ENCODE measurements around the gene AP5M1. TPM values are rescaled to one million over a fixed set of nuclear protein-coding genes. Genes with fewer than 3 reads are reported as not detected.

Gene AP5M1
- total and polyA plus RNA-seq, 2 of the 4 experiments (the other 2 are of a cell fraction) = 16.1 to 28.3 TPM

GRCh38 chr14:57314396-57315089, 45.8 kb downstream of the AP5M1 start:
- TF ChIP-seq RCOR1 (IDR thresholded peaks at IDR 0.05; ENCODE audit: insufficient replicate concordance, low read length) (no peak), RAD21 (IDR thresholded peaks at IDR 0.05; ENCODE audit: low read length) (no peak), BHLHE40 (IDR thresholded peaks at IDR 0.05; ENCODE audit: low read depth, low read length) (no peak), CHD1 (IDR thresholded peaks at IDR 0.05; ENCODE audit: low read depth, low read length) (no peak), MAZ (IDR thresholded peaks at IDR 0.05; ENCODE audit: borderline replicate concordance, low read depth, low read length) (no peak), FOS (IDR thresholded peaks at IDR 0.05; ENCODE audit: low read depth, low read length) (no peak), MXI1 (IDR thresholded peaks at IDR 0.05; ENCODE audit: borderline replicate concordance, low read depth, low read length) (no peak), POLR2A (IDR thresholded peaks at IDR 0.05; ENCODE audit: low read depth, low read length) (no peak), CTCF (conservative IDR thresholded peaks at IDR 0.05; ENCODE audit: low read depth, low read length) (no peak), SMC3 (IDR thresholded peaks at IDR 0.05; ENCODE audit: low read depth, low read length) (no peak), RFX5 (IDR thresholded peaks at IDR 0.05; ENCODE audit: low read depth, low read length) (no peak), CEBPB (IDR thresholded peaks at IDR 0.05; ENCODE audit: low read depth, low read length) (no peak), NFE2L2 (IDR thresholded peaks at IDR 0.05; ENCODE audit: low read depth, low read length) (no peak)
- TF ChIP-seq, protein P1, sequence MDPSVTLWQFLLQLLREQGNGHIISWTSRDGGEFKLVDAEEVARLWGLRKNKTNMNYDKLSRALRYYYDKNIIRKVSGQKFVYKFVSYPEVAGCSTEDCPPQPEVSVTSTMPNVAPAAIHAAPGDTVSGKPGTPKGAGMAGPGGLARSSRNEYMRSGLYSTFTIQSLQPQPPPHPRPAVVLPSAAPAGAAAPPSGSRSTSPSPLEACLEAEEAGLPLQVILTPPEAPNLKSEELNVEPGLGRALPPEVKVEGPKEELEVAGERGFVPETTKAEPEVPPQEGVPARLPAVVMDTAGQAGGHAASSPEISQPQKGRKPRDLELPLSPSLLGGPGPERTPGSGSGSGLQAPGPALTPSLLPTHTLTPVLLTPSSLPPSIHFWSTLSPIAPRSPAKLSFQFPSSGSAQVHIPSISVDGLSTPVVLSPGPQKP (IDR thresholded peaks at IDR 0.05; ENCODE audit: borderline replicate concordance, low read depth, low read length) = no peak
- H2AK9ac ChIP-seq (replicated peaks; ENCODE audit: low read depth, low read length, poor library complexity) = no peak overlapping the region
- in situ Hi-C loops (cut with MboI; ENCODE audit: low sequenced_read_pairs) (loop anchor here (5.0 to 25.0 kb wide), 2 partner anchors 652 to 822 kb away; no protein-coding TSS in a partner anchor), dilution Hi-C loops (cut with HindIII; ENCODE audit: low sequenced_read_pairs, unreplicated experiment) (loop anchor here (10.0 kb wide), 1 partner anchor 820 kb away; no protein-coding TSS in a partner anchor), intact Hi-C loops (cut with micrococcal nuclease) (loop anchor here (10.0 kb wide), 1 partner anchor 760 kb away; no protein-coding TSS in a partner anchor)
- H3K23ac ChIP-seq (ENCODE audit: low read depth, low read length) = no peak overlapping the region
- H4K20me1 ChIP-seq (ENCODE audit: insufficient read depth, low read length) = no peaks in the 10 kb centered on the region
- WGBS, 2 experiments (ENCODE audit: extremely low coverage in 2 of 2, insufficient read length in 1 of 2) = no CpG with 5 or more reads among the region's 7 CpGs
- ChIA-PET POLR2A (ENCODE audit: unreplicated experiment) (no interaction called here), CTCF (interaction anchor here (0.7 kb wide), 1 partner anchor 824 kb away, joined by 3 read pairs; no protein-coding TSS in a partner anchor)
- no peak overlapping the region for H4K91ac ChIP-seq (ENCODE audit: insufficient read depth, low read depth, low read length)
- H3K9ac ChIP-seq (ENCODE audit: low read depth, low read length) = no peak overlapping the region
- no TSS peak for BruUV-seq (replicated peaks)
- H3K4me3 ChIP-seq (ENCODE audit: insufficient read depth, low read depth, low read length) = no peak overlapping the region
- H2BK5ac ChIP-seq (ENCODE audit: low read depth, low read length, poor library complexity, severe bottlenecking) = no peak overlapping the region
- no peaks in the 10 kb centered on the region for H3K79me1 ChIP-seq (ENCODE audit: low read depth in 1 of 2, low read length in 2 of 2)
- H3K4me2 ChIP-seq (ENCODE audit: low read depth, low read length) = no peak overlapping the region
- H2AK5ac ChIP-seq (ENCODE audit: low read depth, low read length) = no peak overlapping the region
- no peaks in the 10 kb centered on the region for H3K4me1 ChIP-seq (ENCODE audit: control insufficient read depth, insufficient read depth, low read length)
- ATAC-seq (ENCODE audit: low read depth) (no peak), DNase-seq (no peak)
- no peak overlapping the region for H3K56ac ChIP-seq (ENCODE audit: extremely low read depth, insufficient read depth, low read length)
- no peak overlapping the region for H3K14ac ChIP-seq (replicated peaks; ENCODE audit: low read depth, low read length)
- peaks cover 1% of the 10 kb centered on the region for H3K27me3 ChIP-seq (ENCODE audit: control insufficient read depth, insufficient read depth, low read length)
- no peak overlapping the region for H2BK120ac ChIP-seq (ENCODE audit: low read depth, low read length)
- no peak overlapping the region for H3K18ac ChIP-seq (ENCODE audit: low read depth, low read length)
- H2BK15ac ChIP-seq (ENCODE audit: low read depth, low read length) = no peak overlapping the region
- no peak overlapping the region for H4K5ac ChIP-seq (ENCODE audit: low read depth, low read length)
- no peak overlapping the region for H2BK20ac ChIP-seq (ENCODE audit: low read depth, low read length)
- no peaks in the 10 kb centered on the region for H3K36me3 ChIP-seq (ENCODE audit: control insufficient read depth, insufficient read depth, low read length)
- H3K27ac ChIP-seq (ENCODE audit: insufficient read depth, low read length) = no peak overlapping the region
- no peaks in the 10 kb centered on the region for H3K9me3 ChIP-seq (ENCODE audit: control insufficient read depth, insufficient read depth, low read length)
- no peak overlapping the region for H3K4ac ChIP-seq (ENCODE audit: low read depth, low read length)
- no peak overlapping the region for H2AFZ ChIP-seq (replicated peaks; ENCODE audit: low read length, poor library complexity)
- H4K8ac ChIP-seq (ENCODE audit: low read depth in 2 of 2, low read length in 2 of 2) = no peak overlapping the region
- no peaks in the 10 kb centered on the region for H3K9me1 ChIP-seq (ENCODE audit: insufficient read depth, low read length)
